NOMO-1 treated with DMSO at 0.1 percent for 48 hours (cell line): ENCODE results near the gene MTFR1L.
A peak's percentile ranks its signal among the peaks of the same experiment; 100 is the strongest.
"Not testable (repeated sequence)": the region's sequence is repeated elsewhere in the genome, so short reads cannot be mapped to it uniquely, and the experiment has no call there.

Experiments
- DNase-seq: peaks from one replicate; lab custom pipeline; 2025; ENCODE audit not compliant: unreplicated experiment; lab: John Stamatoyannopoulos, UW

Gene MTFR1L

GRCh38 chr1:25825605-25826004 lies 5.9 kb downstream of the MTFR1L start:
- no peak for DNase-seq

- no peak for DNase-seq
These were observed 6.8 kb downstream of the MTFR1L start for GRCh38 chr1:25826571-25826970.

DNA sequence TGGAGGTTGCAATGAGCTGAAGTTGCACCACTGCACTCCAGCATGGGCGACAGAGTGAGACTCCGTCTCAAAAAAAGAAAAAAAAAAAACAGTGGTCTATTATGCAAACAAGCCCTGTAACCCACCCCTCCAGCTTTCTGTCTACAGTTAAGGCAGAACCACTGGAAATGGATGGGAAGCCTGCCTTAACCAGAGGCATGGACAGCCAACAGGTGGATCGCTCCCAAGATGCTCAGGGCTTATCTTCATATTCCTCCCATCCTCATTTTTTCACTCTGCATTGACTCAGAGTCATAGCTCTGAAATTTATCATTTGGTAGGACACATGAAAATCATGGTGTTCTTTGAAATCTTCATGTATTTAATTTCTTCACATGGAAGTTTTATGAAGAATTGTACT lies 8.7 kb downstream of the MTFR1L start:
- DNase-seq = no peak

DNA sequence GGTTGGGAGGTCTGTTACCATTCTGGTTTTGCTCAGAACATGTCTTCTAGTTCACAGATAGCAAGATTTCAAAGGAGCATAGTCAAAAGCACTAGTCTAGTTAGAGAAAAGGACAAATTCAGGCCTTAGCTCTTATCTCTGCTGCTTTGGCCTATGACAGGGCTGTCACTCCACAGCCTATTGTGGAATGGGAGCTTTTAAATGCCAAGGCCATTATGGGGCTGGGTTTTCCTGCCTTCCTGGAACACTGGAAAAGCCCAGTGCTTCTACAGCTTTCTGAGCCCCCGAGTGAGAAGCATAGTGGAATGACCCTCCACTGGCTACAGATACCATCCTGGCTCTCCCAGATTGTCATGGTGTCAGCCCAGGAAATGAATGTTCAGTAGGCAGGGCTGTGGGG lies 9.3 kb downstream of the MTFR1L start:
- no peak for DNase-seq

DNA sequence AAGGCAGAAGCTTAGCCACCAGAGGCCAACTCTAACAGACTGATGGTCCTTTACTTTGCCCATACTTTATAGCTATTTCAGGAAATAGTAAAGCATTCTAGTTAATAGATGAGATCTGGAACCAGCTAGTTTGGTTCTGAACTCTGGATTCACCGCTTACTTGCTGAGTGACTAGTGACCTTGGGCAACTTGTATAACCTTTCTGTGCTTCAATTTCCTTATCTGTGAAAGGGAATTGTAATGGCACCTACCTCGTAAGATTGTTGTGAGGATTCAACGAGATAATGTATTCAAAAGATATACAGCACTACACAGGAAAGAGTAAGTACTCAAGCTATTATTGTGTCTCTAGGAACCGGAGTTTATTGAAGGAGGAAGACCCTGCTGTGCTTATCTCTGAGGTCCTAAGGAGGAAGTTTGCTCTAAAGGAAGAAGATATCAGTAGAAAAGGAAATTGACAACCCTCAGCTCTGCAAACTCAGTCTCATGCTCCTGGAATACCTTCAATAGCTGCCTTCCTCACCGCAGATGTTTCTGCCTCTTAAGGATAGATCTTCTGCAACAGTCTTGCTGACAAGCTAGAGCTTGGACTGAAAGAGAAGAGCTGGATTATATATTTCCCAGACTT lies 11.9 kb downstream of the MTFR1L start:
- DNase-seq = peak; percentile 7

DNA sequence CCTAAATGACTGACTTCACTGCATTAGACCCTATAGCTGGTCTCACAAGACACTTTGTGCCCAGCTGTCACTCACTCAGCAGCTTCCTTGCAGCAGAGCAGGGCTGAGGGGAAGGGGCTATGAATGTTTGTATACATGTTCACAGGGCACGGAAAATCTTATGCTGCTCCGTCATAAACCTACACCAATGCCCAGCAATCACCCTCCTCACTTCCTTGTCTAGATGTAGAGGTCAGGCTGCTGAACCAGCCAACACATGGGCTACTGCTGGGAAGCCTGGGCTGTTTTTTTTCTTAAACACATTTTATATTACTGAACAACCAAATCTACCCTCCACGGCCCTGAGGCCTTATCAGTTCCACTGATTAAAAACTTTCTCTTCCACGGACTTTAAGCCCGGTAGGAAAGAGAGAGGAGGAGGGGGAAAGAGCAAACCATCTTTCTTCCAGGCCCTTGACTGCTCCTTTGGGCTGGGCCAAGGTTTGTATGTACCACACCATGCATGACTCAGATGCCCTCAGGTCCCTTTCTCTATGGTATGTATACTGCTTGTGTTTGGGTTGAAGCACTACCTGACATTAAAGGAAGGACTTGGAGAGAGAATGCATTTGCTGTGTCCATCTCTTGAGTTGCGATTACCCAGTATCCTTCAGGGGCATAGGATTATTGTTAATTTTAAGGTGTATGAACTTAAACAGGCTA lies 12.7 kb downstream of the MTFR1L start:
- no peak for DNase-seq

DNA sequence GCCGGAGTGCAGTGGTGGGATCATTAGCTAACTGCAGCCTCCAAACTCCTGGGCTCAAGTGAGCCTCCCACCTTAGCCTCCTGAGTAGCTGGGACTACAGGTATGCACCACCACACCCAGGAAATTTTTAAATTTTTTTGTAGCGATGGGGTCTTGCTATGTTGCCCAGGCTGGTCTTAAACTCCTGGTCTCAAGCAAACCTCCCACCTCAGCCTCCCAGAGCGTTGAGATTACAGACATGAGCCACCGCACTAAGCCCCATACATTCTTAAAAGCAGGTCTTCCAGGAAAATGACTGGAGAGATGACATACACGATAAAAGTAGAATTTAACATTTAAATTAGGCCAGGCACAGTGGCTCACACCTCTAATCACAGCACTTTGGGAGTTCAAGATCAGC lies 13.4 kb downstream of the MTFR1L start:
- DNase-seq = no peak

DNA sequence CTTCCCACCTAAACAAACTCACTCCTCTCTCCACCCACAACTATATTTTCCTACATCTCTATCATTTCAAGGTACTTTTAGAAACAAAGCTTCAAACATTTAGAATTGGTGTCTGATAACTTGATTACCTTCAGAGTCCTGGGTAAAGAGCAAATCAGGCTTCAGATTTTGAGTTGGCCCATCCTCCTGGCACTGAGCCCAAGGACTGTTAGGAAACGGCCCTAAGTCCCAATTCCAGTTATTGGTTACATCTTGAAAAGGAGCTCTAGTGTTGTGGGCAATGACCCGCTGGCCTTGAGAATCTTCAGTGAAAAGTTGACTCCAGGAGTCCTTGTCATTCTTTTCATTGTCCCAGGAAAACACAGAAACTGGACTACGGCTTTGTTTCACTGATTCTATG lies 15.1 kb downstream of the MTFR1L start:
- no peak for DNase-seq

DNA sequence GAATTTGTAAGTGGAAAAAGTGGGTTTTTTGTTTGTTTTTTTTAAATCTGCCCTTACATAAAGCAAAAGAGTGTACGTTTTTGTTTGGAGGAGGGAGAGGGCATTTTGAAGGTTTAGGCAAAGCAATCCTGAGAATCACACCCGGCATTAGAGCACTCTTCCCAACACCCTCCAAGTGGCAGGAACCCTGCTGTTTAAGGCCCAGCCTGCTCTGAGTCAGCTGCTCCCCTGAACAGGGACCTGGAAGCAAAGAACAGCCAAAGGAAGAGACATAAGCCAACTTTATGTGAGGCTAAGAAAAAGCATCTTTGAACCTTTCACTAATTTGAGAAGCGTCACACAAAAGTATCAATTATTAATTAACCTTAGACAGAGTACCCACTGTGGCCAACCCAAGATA lies 16.9 kb downstream of the MTFR1L start:
- DNase-seq = no peak

GRCh38 chr1:25837262-25837875 lies 17.6 kb downstream of the MTFR1L start:
- peak; percentile 18 for DNase-seq

DNA sequence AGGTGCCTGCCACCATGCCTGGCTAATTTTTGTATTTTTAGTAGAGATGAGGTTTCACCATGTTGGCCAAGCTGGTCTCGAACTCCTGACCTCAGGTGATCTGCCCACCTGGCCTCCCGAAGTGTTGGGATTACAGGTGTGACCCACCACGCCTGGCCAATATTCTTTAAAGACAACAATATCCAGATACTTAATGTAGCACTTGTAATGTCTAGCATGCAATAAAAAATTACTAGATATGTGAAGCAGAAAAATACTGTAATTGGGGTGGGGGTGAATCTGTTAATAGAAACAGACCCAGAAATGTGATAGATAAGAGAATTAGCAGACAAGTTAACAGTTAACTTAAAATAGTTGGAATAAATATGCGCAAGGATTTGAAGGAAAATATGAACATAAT lies 20.1 kb downstream of the MTFR1L start:
- DNase-seq = not testable (repeated sequence)

DNA sequence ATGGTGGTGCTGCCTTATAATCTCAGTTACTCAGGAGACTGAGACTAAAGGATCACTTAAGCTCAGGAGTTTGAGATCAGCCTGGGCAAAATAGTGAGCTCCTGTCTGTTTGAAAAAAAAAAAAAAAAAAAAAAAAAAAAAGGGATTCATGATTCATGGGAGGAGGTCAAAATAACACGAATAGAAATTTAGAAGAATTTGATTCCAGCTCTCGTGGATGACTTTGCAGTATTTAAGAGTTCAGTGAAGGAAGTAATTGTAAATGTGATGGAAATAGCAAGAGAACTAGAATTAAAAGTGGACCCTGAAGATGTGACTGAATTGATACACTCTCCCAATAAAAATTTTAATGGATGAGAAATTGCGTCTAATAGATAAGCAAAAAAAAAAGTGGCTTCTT lies 23.7 kb downstream of the MTFR1L start:
- no peak for DNase-seq

- DNase-seq = peak; percentile 40
These were observed 25.0 kb downstream of the MTFR1L start for GRCh38 chr1:25844536-25845337.

- no peak for DNase-seq
These were observed 25.9 kb downstream of the MTFR1L start for GRCh38 chr1:25845664-25846063.

GRCh38 chr1:25847929-25848328 lies 28.2 kb downstream of the MTFR1L start:
- DNase-seq = no peak

- DNase-seq = no peak
These were observed 28.8 kb downstream of the MTFR1L start for GRCh38 chr1:25848531-25848930.

DNA sequence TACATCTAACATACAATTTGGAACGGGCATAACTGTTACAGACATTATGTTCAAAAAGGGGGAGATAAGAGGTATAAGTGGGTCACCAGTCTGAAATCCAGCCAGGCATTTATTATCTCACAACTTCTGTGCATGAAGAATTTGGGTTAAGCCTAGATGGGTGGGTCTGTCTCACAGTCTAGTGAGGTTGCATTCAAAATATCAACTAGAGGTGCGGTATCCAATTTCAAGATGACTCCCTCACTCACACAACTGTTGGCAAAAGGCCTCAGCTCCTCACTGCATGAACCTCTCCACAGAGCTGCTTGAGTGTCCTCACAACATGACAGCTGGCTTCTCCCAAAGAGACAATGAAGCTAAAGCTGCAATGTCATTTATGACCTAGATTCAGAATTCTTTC lies 34.8 kb downstream of the MTFR1L start:
- no peak for DNase-seq

DNA sequence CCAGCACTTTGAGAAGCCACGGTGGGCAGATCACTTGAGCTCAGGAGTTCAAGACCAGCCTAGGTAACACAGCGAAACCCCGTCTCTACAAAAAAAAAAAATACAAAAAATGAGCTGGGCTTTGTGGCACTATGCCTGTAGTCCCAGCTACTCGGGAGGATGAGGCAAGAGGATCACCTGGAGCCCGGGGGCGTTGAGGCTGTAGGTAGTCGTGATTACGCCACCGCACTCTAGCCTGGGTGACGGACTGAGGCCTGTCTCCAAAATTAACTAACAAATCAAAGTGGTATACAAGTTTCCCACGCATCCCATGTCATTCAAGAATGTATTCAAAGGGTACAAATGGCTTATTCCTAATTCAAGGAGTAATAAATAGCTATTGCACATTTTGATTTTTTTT lies 37.1 kb downstream of the MTFR1L start:
- no peak for DNase-seq

GRCh38 chr1:25858494-25858893 lies 38.7 kb downstream of the MTFR1L start:
- DNase-seq = peak; percentile 23

DNA sequence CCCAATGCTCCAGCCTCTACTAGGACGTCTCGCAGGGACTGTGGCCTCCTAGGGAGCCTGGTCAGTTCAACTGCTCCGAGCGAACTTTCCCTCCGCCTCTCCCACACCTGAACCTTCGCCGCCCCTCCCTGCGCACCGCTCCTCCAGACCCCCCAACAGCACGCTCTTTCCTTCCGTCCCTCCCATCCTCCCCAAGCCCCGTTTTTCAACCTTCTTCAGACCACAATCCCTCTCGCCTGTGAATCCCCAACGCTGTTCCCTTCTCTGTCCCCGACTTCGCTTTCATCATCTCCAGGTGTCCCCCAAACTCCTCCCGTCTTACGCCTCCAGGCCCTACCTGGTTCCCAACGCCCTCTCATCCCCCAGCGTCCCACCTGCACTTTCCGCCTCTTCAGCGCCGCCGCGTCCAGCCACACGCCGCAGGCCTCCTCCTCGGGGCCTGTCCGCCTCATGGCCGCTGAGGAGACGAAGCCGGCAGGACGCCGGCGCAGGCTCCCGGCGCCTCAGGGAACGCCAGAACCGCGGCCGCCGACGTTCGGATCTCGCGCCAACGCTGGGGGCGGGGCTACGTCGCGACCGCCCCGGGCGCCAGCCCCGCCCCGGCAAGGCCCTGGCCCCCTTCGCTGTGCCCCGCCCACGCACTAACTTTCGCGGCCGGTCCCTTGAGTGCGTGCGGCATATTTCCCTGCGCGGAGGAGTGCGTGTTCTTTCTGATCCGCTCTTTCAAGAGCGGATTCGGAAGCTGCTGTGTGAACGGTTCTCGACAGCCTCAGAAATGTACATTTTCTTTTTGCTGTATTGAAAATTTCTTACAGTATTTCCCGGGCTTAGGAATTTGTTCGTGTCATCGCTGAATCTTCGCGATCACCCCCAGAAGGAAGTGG lies 39.4 kb downstream of the MTFR1L start, which contains the start of gene AUNIP:
Gene AUNIP (minus strand): TSS at position 552 of the 884 bp plus-strand sequence. CDS start 100 bp downstream, at position 452.
- peak; percentile 87 for DNase-seq
